Hepatocyte (in vitro differentiated cells): ENCODE measurements around the gene GEMIN4. TPM values are rescaled to one million over a fixed set of nuclear protein-coding genes. Genes with fewer than 3 reads are reported as not detected.

ENCODE experiments used
- DNase-seq: peaks from one replicate; pipeline ENCODE4 v3.0.0-alpha.2; 2016; ENCODE audit warnings: low spot score
- H2AFZ ChIP-seq: fragments of 200-600 bp; sonication (generic); 2 replicates; pipeline ENCODE4 v1.6.0; 2016; ENCODE audit warnings: antibody characterized with exemption, mild to moderate bottlenecking
- H3K27ac ChIP-seq: fragments of 200-600 bp; sonication (generic); 2 replicates; pipeline ENCODE4 v1.5.1; 2016; ENCODE audit warnings: mild to moderate bottlenecking
- H3K27me3 ChIP-seq: fragments of 200-600 bp; sonication (generic); 2 replicates; pipeline ENCODE4 v1.6.1; 2016
- H3K36me3 ChIP-seq: fragments of 200-600 bp; sonication (generic); replicated peaks from 2 replicates; pipeline ENCODE4 v1.5.1; 2016; ENCODE audit warnings: low read depth; ENCODE audit not compliant: insufficient read depth
- H3K4me1 ChIP-seq: fragments of 200-600 bp; sonication (generic); 2 replicates; pipeline ENCODE4 v1.5.1; 2016; ENCODE audit warnings: mild to moderate bottlenecking, moderate library complexity; ENCODE audit not compliant: insufficient read depth
- H3K4me2 ChIP-seq: fragments of 200-600 bp; sonication (generic); 2 replicates; pipeline ENCODE4 v1.6.0; 2016
- H3K4me3 ChIP-seq: fragments of 200-600 bp; sonication (generic); 2 replicates; pipeline ENCODE4 v1.5.1; 2016; ENCODE audit warnings: mild to moderate bottlenecking
- H3K79me2 ChIP-seq: fragments of 200-600 bp; sonication (generic); 2 replicates; pipeline ENCODE4 v1.6.0; 2017; ENCODE audit warnings: mild to moderate bottlenecking
- H3K9me2 ChIP-seq: fragments of 200-600 bp; sonication (generic); replicated peaks from 2 replicates; pipeline ENCODE4 v1.6.0; 2017; ENCODE audit warnings: mild to moderate bottlenecking; ENCODE audit not compliant: insufficient read depth
- H3K9me3 ChIP-seq: fragments of 200-600 bp; sonication (generic); 2 replicates; pipeline ENCODE4 v1.5.1; 2016; ENCODE audit warnings: low read depth, mild to moderate bottlenecking
- H4K20me1 ChIP-seq: fragments of 200-600 bp; sonication (generic); 2 replicates; pipeline ENCODE4 v1.6.0; 2016; ENCODE audit warnings: mild to moderate bottlenecking; ENCODE audit not compliant: insufficient read depth, poor library complexity, severe bottlenecking
- EZH2 ChIP-seq: fragments of 200-600 bp; sonication (generic); IDR thresholded peaks from 2 replicates; pipeline ENCODE4 v1.6.1; 2016; ENCODE audit warnings: antibody characterized with exemption, mild to moderate bottlenecking, borderline replicate concordance
- EZH2phosphoT487 ChIP-seq: fragments of 200-600 bp; sonication (generic); IDR thresholded peaks from one replicate; pipeline ENCODE4 v1.6.1; 2018; ENCODE audit warnings: antibody characterized with exemption, mild to moderate bottlenecking, low read depth, moderate library complexity; ENCODE audit not compliant: unreplicated experiment, severe bottlenecking
- WGBS: methylation state at CpG from one replicate; pipeline ENCODE4 v1.1.6; 2016; ENCODE audit warnings: low lambda C conversion rate; ENCODE audit errors: missing lambda C conversion rate; 5-methylcytosine and 5-hydroxymethylcytosine counted together
- polyA plus RNA-seq: library from polyadenylated mRNA; unstranded; fragments of >200 nt; fragmentation: Nextera tagmentation; extraction: Ambion mirVana; gene quantifications from 2 replicates; pipeline ENCODE4 v1.2.1, GENCODE V29; 2016
- total RNA-seq: library from RNA; depleted of rRNA; stranded (reverse); fragments of >200 nt; gene quantifications from 2 replicates; pipeline ENCODE4 v1.2.3, GENCODE V29; 2014
- TF ChIP-seq, protein P1 (sequence below): fragments of 200-600 bp; sonication (generic); IDR thresholded peaks from 2 replicates; pipeline ENCODE4 v1.5.1; 2016; ENCODE audit warnings: antibody characterized with exemption, mild to moderate bottlenecking; ENCODE audit not compliant: poor library complexity

The GEMIN4 gene
- total and polyA plus RNA-seq, 2 experiments from 2014 or later = 12.0 to 12.8 TPM

DNA sequence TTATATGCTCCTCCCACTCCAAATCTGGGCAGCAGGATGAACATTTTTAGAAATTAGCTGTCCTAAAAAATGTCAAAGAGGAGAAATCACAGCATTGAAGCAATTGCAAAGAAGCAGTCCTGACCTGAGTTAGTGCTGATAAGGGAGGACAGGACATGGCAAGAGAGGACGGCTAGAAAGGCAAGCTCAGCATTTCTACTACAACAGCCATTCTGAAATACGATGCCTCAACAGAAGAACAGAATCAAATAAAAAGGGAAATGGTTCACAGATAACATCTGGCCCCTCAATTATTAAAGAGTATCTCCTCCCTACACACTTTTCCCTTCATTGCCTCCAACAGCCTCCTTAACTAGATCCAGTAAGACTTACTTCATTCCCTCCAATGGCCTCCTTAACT lies 55.7 kb downstream of the GEMIN4 start:
- peaks cover 8% of the 10 kb centered on the region for H3K4me1 ChIP-seq
- H3K27me3 ChIP-seq = no peaks in the 10 kb centered on the region
- TF ChIP-seq EZH2 (no peak), EZH2phosphoT487 (no peak)
- TF ChIP-seq, protein P1, sequence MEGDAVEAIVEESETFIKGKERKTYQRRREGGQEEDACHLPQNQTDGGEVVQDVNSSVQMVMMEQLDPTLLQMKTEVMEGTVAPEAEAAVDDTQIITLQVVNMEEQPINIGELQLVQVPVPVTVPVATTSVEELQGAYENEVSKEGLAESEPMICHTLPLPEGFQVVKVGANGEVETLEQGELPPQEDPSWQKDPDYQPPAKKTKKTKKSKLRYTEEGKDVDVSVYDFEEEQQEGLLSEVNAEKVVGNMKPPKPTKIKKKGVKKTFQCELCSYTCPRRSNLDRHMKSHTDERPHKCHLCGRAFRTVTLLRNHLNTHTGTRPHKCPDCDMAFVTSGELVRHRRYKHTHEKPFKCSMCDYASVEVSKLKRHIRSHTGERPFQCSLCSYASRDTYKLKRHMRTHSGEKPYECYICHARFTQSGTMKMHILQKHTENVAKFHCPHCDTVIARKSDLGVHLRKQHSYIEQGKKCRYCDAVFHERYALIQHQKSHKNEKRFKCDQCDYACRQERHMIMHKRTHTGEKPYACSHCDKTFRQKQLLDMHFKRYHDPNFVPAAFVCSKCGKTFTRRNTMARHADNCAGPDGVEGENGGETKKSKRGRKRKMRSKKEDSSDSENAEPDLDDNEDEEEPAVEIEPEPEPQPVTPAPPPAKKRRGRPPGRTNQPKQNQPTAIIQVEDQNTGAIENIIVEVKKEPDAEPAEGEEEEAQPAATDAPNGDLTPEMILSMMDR = no peak
- H3K4me3 ChIP-seq = no peak overlapping the region
- H3K9me3 ChIP-seq = no peaks in the 10 kb centered on the region
- WGBS = 53% methylated on average over 2 of the region's 2 CpGs
- H2AFZ ChIP-seq = no peak overlapping the region
- no peaks in the 10 kb centered on the region for H3K9me2 ChIP-seq
- H3K4me2 ChIP-seq = peak overlapping the region; percentile 19
- H4K20me1 ChIP-seq = no peaks in the 10 kb centered on the region
- no peak for DNase-seq
- no peaks in the 10 kb centered on the region for H3K79me2 ChIP-seq
- no peaks in the 10 kb centered on the region for H3K36me3 ChIP-seq
- peak overlapping the region; percentile 47 for H3K27ac ChIP-seq

Other genes with a start within 250 kb of the GEMIN4 start
- gene VPS53, start 37.4 kb downstream of the GEMIN4 start, total RNA-seq = 16.3 and 28.1 TPM in 2 replicates
- gene VPS53, start 37.4 kb downstream of the GEMIN4 start, polyA plus RNA-seq = 16.1 and 18.7 TPM in 2 replicates
- gene TLCD3A, start 19.7 kb downstream of the GEMIN4 start, total RNA-seq = 15.7 and 17.8 TPM in 2 replicates
- 21.1 and 22.8 TPM in 2 replicates for gene TLCD3A, start 19.7 kb downstream of the GEMIN4 start, polyA plus RNA-seq
- 70.8 and 120 TPM in 2 replicates for gene GLOD4, start 30.0 kb upstream of the GEMIN4 start, total RNA-seq
- gene GLOD4, start 30.0 kb upstream of the GEMIN4 start, polyA plus RNA-seq = 68.1 and 74.1 TPM in 2 replicates
- 14.6 and 17.0 TPM in 2 replicates for gene MRM3, start 30.1 kb upstream of the GEMIN4 start, total RNA-seq
- 13.3 and 15.3 TPM in 2 replicates for gene MRM3, start 30.1 kb upstream of the GEMIN4 start, polyA plus RNA-seq
- gene NXN, start 227.5 kb upstream of the GEMIN4 start, total RNA-seq = 55.0 and 58.7 TPM in 2 replicates
- 74.1 and 88.0 TPM in 2 replicates for gene NXN, start 227.5 kb upstream of the GEMIN4 start, polyA plus RNA-seq
- gene TIMM22, start 244.9 kb upstream of the GEMIN4 start, total RNA-seq = 16.2 and 16.7 TPM in 2 replicates
- gene TIMM22, start 244.9 kb upstream of the GEMIN4 start, polyA plus RNA-seq = 18.4 and 25.3 TPM in 2 replicates